ENCODE results near the gene POLR3B. TPM values are rescaled to one million over a fixed set of nuclear protein-coding genes. Genes with fewer than 3 reads are reported as not detected.

The POLR3B gene
- total and polyA plus RNA-seq, 2 of the 13 experiments (the other 11 are each of a cell fraction or from before 2014, with no cell fraction given): 4.8 to 13.1 TPM

GRCh38 chr12:106386813-106387535, 29.4 kb downstream of the POLR3B start:
- in situ Hi-C loops (cut with HindIII; ENCODE audit: extremely low pct_ligation_motif_present, low pct_unique_long_range_greater_than_20kb): loop anchor here (5.0 to 10.0 kb wide), 2 partner anchors 458 to 530 kb away; no protein-coding TSS in a partner anchor
- BruUV-seq (replicated peaks): no TSS peak
- no peak overlapping the region for H3K27ac ChIP-seq (ENCODE audit: extremely low read length, insufficient read depth, low read length)
- TF ChIP-seq PHF5A (CRISPR knock-in tag; IDR thresholded peaks at IDR 0.05; ENCODE audit: low read depth, unreplicated experiment) (no peak), SNAI1 (CRISPR knock-in tag; IDR thresholded peaks at IDR 0.05; ENCODE audit: borderline replicate concordance) (no peak), KMT2B (CRISPR knock-in tag; IDR thresholded peaks at IDR 0.05) (no peak), ONECUT2 (CRISPR knock-in tag; IDR thresholded peaks at IDR 0.05) (no peak), PAXIP1 (CRISPR knock-in tag; conservative IDR thresholded peaks at IDR 0.05) (no peak), ZBTB44 (CRISPR knock-in tag; IDR thresholded peaks at IDR 0.05) (no peak), SYNCRIP (IDR thresholded peaks at IDR 0.05; ENCODE audit: insufficient read depth, low read depth, low read length) (no peak), ZNF264 (CRISPR knock-in tag; IDR thresholded peaks at IDR 0.05) (no peak), CBX2 (IDR thresholded peaks at IDR 0.05; ENCODE audit: low read depth, low read length) (no peak), CBX2 (CRISPR knock-in tag; IDR thresholded peaks at IDR 0.05; ENCODE audit: low read depth) (no peak), TAF1 (CRISPR knock-in tag; IDR thresholded peaks at IDR 0.05) (no peak), E2F1 (CRISPR knock-in tag; IDR thresholded peaks at IDR 0.05) (no peak)
- TF ChIP-seq, protein P1, sequence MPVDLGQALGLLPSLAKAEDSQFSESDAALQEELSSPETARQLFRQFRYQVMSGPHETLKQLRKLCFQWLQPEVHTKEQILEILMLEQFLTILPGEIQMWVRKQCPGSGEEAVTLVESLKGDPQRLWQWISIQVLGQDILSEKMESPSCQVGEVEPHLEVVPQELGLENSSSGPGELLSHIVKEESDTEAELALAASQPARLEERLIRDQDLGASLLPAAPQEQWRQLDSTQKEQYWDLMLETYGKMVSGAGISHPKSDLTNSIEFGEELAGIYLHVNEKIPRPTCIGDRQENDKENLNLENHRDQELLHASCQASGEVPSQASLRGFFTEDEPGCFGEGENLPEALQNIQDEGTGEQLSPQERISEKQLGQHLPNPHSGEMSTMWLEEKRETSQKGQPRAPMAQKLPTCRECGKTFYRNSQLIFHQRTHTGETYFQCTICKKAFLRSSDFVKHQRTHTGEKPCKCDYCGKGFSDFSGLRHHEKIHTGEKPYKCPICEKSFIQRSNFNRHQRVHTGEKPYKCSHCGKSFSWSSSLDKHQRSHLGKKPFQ (CRISPR knock-in tag; IDR thresholded peaks at IDR 0.05; ENCODE audit: insufficient replicate concordance): no peak
- TF ChIP-seq, protein P2, sequence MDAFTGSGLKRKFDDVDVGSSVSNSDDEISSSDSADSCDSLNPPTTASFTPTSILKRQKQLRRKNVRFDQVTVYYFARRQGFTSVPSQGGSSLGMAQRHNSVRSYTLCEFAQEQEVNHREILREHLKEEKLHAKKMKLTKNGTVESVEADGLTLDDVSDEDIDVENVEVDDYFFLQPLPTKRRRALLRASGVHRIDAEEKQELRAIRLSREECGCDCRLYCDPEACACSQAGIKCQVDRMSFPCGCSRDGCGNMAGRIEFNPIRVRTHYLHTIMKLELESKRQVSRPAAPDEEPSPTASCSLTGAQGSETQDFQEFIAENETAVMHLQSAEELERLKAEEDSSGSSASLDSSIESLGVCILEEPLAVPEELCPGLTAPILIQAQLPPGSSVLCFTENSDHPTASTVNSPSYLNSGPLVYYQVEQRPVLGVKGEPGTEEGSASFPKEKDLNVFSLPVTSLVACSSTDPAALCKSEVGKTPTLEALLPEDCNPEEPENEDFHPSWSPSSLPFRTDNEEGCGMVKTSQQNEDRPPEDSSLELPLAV (CRISPR knock-in tag; conservative IDR thresholded peaks at IDR 0.05; ENCODE audit: low read depth): no peak

More at GRCh38 chr12:106386813-106387535, 29.4 kb downstream of the POLR3B start:
- Histone ChIP-seq H3K36me3 (replicated peaks in 1 of 2; ENCODE audit: control insufficient read depth in 1 of 2, insufficient read depth in 2 of 2, low read length in 2 of 2) (peaks cover 0 to 17% of the 10 kb centered on the region in 2 experiments; a peak in 2 of 5 replicates), H3K4me2 (ENCODE audit: low read depth, low read length) (no peak overlapping the region), H4K20me1 (ENCODE audit: insufficient read depth, low read length) (no peaks in the 10 kb centered on the region), H3K79me2 (ENCODE audit: insufficient read depth, low read length) (no peaks in the 10 kb centered on the region), H3K4me1 (ENCODE audit: insufficient read depth, low read length) (no peaks in the 10 kb centered on the region), H3K9ac (ENCODE audit: insufficient read depth, low read depth, low read length) (no peak overlapping the region), H3K27me3 (ENCODE audit: control insufficient read depth in 1 of 2, insufficient read depth in 2 of 2, low read length in 2 of 2) (no peaks in the 10 kb centered on the region), H3K9me3 (ENCODE audit: low read length) (no peaks in the 10 kb centered on the region), H3K4me3 (replicated peaks in 1 of 3; ENCODE audit: insufficient read depth in 1 of 3, low read depth in 2 of 3, low read length in 3 of 3) (no peak overlapping the region), H2AFZ (ENCODE audit: low read length) (no peak overlapping the region)
- CTCF ChIA-PET (ENCODE audit: low intra/inter-chr PET ratio, low total read pairs): interaction anchor here (1.9 to 3.3 kb wide), 2 partner anchors 455 to 533 kb away, joined by 9 to 31 read pairs; no protein-coding TSS in a partner anchor
- no peak for DNase-seq (ENCODE audit: low spot score)
- intact Hi-C loops (cut with micrococcal nuclease; ENCODE audit: unreplicated experiment): loop anchor here (1.0 kb wide), 2 partner anchors 454 to 531 kb away; no protein-coding TSS in a partner anchor
- 97% methylated on average over 5 of the region's 5 CpGs for WGBS (ENCODE audit: low lambda C conversion rate)
- POLR2A ChIA-PET: no interaction called here
- no peak for ATAC-seq
- no peak for FAIRE-seq
